HG03135 (cell line): Measurements from ENCODE around the gene ENPP6.

ENCODE experiments used
- ATAC-seq: cut with Tn5 transposase; IDR thresholded peaks from one replicate; pipeline ENCODE4 v1.9.1; 2021; ENCODE audit warnings: mild to moderate bottlenecking, moderate library complexity; ENCODE audit not compliant: unreplicated experiment

The ENPP6 gene

GRCh38 chr4:184217634-184218033 is at the start of gene ENPP6:
TSS of gene ENPP6 (minus strand) at chr4:184217873. CDS start at chr4:184217819, 54 bp downstream.
- ATAC-seq, result no peak

GRCh38 chr4:184267206-184267608 is 49.5 kb upstream of the ENPP6 start:
- ATAC-seq, result no peak

GRCh38 chr4:184265546-184266351 is 48.1 kb upstream of the ENPP6 start:
- no peak for ATAC-seq

- peak; percentile 29 for ATAC-seq
Measured at GRCh38 chr4:184263910-184264732, 46.4 kb upstream of the ENPP6 start.

- no peak for ATAC-seq
Measured at GRCh38 chr4:184263461-184263860, 45.8 kb upstream of the ENPP6 start.

- ATAC-seq, result no peak
Measured at GRCh38 chr4:184262901-184263300, 45.2 kb upstream of the ENPP6 start.

GRCh38 chr4:184261246-184261645 is 43.6 kb upstream of the ENPP6 start:
- ATAC-seq, result no peak

GRCh38 chr4:184259866-184260265 is 42.2 kb upstream of the ENPP6 start:
- ATAC-seq, result no peak

GRCh38 chr4:184259081-184259480 is 41.4 kb upstream of the ENPP6 start:
- no peak for ATAC-seq

GRCh38 chr4:184255871-184256642 is 38.4 kb upstream of the ENPP6 start:
- no peak for ATAC-seq

- ATAC-seq, result no peak
Measured at GRCh38 chr4:184255361-184255760, 37.7 kb upstream of the ENPP6 start.

- ATAC-seq, result no peak
Measured at GRCh38 chr4:184253072-184253420, 35.4 kb upstream of the ENPP6 start.

- no peak for ATAC-seq
Measured at GRCh38 chr4:184252136-184253071, 34.7 kb upstream of the ENPP6 start.

GRCh38 chr4:184251670-184251980 is 34.0 kb upstream of the ENPP6 start:
- no peak for ATAC-seq

- peak; percentile 71 for ATAC-seq
Measured at GRCh38 chr4:184250795-184251669, 33.4 kb upstream of the ENPP6 start.

GRCh38 chr4:184248216-184248615 is 30.5 kb upstream of the ENPP6 start:
- ATAC-seq, result no peak

- ATAC-seq, result no peak
Measured at GRCh38 chr4:184247421-184247820, 29.7 kb upstream of the ENPP6 start.

GRCh38 chr4:184246426-184246825 is 28.8 kb upstream of the ENPP6 start:
- no peak for ATAC-seq

GRCh38 chr4:184238072-184238745 is 20.5 kb upstream of the ENPP6 start:
- ATAC-seq, result no peak
